B cell (primary cell): ENCODE results near the gene TREM1. TPM values are rescaled to one million over a fixed set of nuclear protein-coding genes. Genes with fewer than 3 reads are reported as not detected.
A peak's percentile ranks its signal among the peaks of the same experiment; 100 is the strongest.

ENCODE experiments used
- ATAC-seq: fragments of 200-7000 bp; cut with Tn5 transposase; one replicate; pipeline ENCODE4 v1.10.0; 2021; ENCODE audit warnings: low read depth, mild to moderate bottlenecking, moderate number of reproducible peaks, moderate library complexity
- CTCF ChIA-PET: fragments of 350-600 bp; sonication (Branson Sonifier 250); formaldehyde crosslinking; loops from one replicate; lab custom pipeline; 2021; ENCODE audit warnings: antibody characterized with exemption, inconsistent platforms; lab: Charles Lee
- POLR2A ChIA-PET: fragments of 350-600 bp; sonication (Branson Sonifier 250); formaldehyde crosslinking; loops from one replicate; lab custom pipeline; 2021; ENCODE audit warnings: antibody characterized with exemption; lab: Charles Lee
- DNase-seq: peaks from one replicate; pipeline ENCODE4 v3.0.0; 2013
- H2AFZ ChIP-seq: 2 replicates; pipeline ENCODE4 v1.6.1; 2012; ENCODE audit warnings: mild to moderate bottlenecking, low read depth, low read length; ENCODE audit not compliant: insufficient read depth, poor library complexity, severe bottlenecking
- H3K27ac ChIP-seq, 2 donors: 1 replicate in 1 of 2; 2 replicates in 1 of 2; pipeline ENCODE4 v1.5.1; 2012 to 2013; ENCODE audit warnings: low read length in 2 of 2, mild to moderate bottlenecking in 2 of 2, moderate library complexity in 1 of 2
- H3K27me3 ChIP-seq, 4 experiments: fragments of 200-600 bp in 1 of 4; sonication (generic) in 1 of 4; replicated peaks in 1 of 4; 1 replicate in 2 of 4; 2 replicates in 2 of 4; pipeline versions ENCODE4 v1.6.1 to v1.7.0; 2013 to 2016; ENCODE audit warnings: low read length in 3 of 4, mild to moderate bottlenecking in 2 of 4, mixed read lengths in 1 of 4, moderate library complexity in 1 of 4; ENCODE audit not compliant: insufficient read depth in 4 of 4, control insufficient read depth in 3 of 4; ENCODE audit errors: control extremely low read depth in 1 of 4
- H3K36me3 ChIP-seq, 2 experiments: replicated peaks in 1 of 2; 1 replicate in 1 of 2; 2 replicates in 1 of 2; pipeline versions ENCODE4 v1.6.1 to v1.7.1; 2013; ENCODE audit warnings: low read length in 1 of 2; ENCODE audit not compliant: insufficient read depth in 2 of 2, control insufficient read depth in 1 of 2; ENCODE audit errors: control extremely low read depth in 1 of 2, extremely low read depth in 1 of 2
- H3K4me1 ChIP-seq, 2 donors: fragments of 200-600 bp in 1 of 2; sonication (generic) in 1 of 2; 1 replicate in 1 of 2; 2 replicates in 1 of 2; pipeline versions ENCODE4 v1.5.1 to v1.6.1; 2013 to 2017; ENCODE audit warnings: low read length in 2 of 2; ENCODE audit not compliant: control insufficient read depth in 2 of 2, insufficient read depth in 2 of 2
- H3K4me2 ChIP-seq: replicated peaks from 2 replicates; pipeline ENCODE3; 2012; ENCODE audit warnings: mild to moderate bottlenecking, low read depth, low read length; ENCODE audit not compliant: poor library complexity, severe bottlenecking
- H3K4me3 ChIP-seq, 5 experiments: fragments of 200-600 bp in 1 of 5; sonication (generic) in 1 of 5; 1 replicate in 3 of 5; 2 replicates in 2 of 5; pipeline versions ENCODE4 v1.5.1 to v1.7.0; 2011 to 2016; ENCODE audit warnings: low read length in 4 of 5, mild to moderate bottlenecking in 4 of 5, low read depth in 2 of 5, control low read depth in 1 of 5, moderate library complexity in 1 of 5; ENCODE audit not compliant: insufficient read depth in 1 of 5; ENCODE audit errors: control extremely low read depth in 1 of 5, extremely low read depth in 1 of 5
- H3K79me2 ChIP-seq: fragments of 200-600 bp; sonication (generic); one replicate; pipeline ENCODE4 v1.6.0; 2016; ENCODE audit warnings: low read length; ENCODE audit not compliant: control insufficient read depth, insufficient read depth
- H3K9ac ChIP-seq: fragments of 200-600 bp; sonication (generic); 2 replicates; pipeline ENCODE4 v1.6.1; 2017; ENCODE audit warnings: mild to moderate bottlenecking, low read length, moderate library complexity
- H3K9me3 ChIP-seq, 3 donors: one replicate each; pipeline versions ENCODE4 v1.6.1 to v1.7.1; 2013; ENCODE audit warnings: low read length in 2 of 3; ENCODE audit not compliant: control insufficient read depth in 2 of 3, insufficient read depth in 1 of 3; ENCODE audit errors: control extremely low read depth in 1 of 3
- H4K20me1 ChIP-seq: 2 replicates; pipeline ENCODE4 v1.6.0; 2012; ENCODE audit warnings: mild to moderate bottlenecking, low read length; ENCODE audit not compliant: insufficient read depth, control insufficient read depth, poor library complexity, severe bottlenecking
- H3K27ac Mint-ChIP-seq: one replicate; pipeline ENCODE4 v1.8.0; 2021; ENCODE audit warnings: mixed read lengths
- H3K27me3 Mint-ChIP-seq: one replicate; pipeline ENCODE4 v1.8.0; 2021; ENCODE audit warnings: mixed read lengths
- H3K4me1 Mint-ChIP-seq: one replicate; pipeline ENCODE4 v1.8.0; 2021; ENCODE audit warnings: mixed read lengths
- H3K4me3 Mint-ChIP-seq: one replicate; pipeline ENCODE4 v1.8.0; 2021; ENCODE audit warnings: mixed read lengths
- H3K9me3 Mint-ChIP-seq: one replicate; pipeline ENCODE4 v1.8.0; 2022; ENCODE audit warnings: mixed read lengths; ENCODE audit not compliant: insufficient read depth
- EZH2 ChIP-seq: IDR thresholded peaks from 2 replicates; pipeline ENCODE4 v1.6.1; 2012; ENCODE audit warnings: borderline replicate concordance, low read depth, mild to moderate bottlenecking, moderate library complexity, low read length; ENCODE audit not compliant: insufficient read depth, poor library complexity, severe bottlenecking
- WGBS: methylation state at CpG from one replicate; pipeline ENCODE4 v1.1.5; 2013; ENCODE audit warnings: missing lambda C conversion rate; ENCODE audit not compliant: insufficient coverage; 5-methylcytosine and 5-hydroxymethylcytosine counted together
- intact Hi-C: fragments of 100-400 bp; cut with micrococcal nuclease; formaldehyde crosslinking; loops from one replicate; pipeline ENCODE4 v1.10.0; 2022
- polyA plus RNA-seq: library from polyadenylated mRNA; depleted of rRNA; stranded (reverse); fragments of >200 nt; gene quantifications from 2 replicates; pipeline ENCODE4 v1.2.3, GENCODE V29; 2012
- total RNA-seq, 2 donors: library from RNA; stranded (reverse); fragments of 120-200 nt in 1 of 2; gene quantifications; 1 replicate in 1 of 2; 2 replicates in 1 of 2; pipeline versions ENCODE4 v1.2.3 to v1.2.4, GENCODE V29; 2013 to 2022
- TF ChIP-seq, protein P1 (sequence below): fragments of 200-600 bp; IDR thresholded peaks from one replicate; pipeline ENCODE4 v1.8.0; 2022; ENCODE audit warnings: antibody characterized with exemption, mild to moderate bottlenecking

TREM1 gene
- total and polyA plus RNA-seq, 2 donors (not counting 1 experiment from before 2014, with no cell fraction given): 1.9 TPM; not detected in 1

DNA sequence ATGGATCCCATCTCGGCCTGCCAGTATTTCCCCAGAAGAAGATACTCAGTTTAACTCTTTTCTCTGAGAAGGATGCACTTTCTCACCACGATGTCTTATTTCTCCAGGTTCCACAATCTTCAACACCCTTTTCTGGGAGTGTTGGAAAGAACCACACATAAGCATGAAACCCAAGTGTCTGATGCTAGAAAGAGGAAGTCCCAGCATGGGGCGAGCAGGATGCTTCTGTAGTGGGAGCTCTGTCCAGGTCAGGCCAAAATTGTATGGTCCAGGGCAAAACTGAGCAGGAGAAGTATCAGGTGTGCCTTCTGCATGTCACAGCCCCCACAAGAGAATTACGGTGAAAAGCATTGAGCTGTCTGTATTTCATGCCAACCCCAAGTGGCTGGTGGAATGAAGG is 11.0 kb downstream of the TREM1 start:
- Histone ChIP-seq H3K9me3 (no peaks in the 10 kb centered on the region), H2AFZ (no peak overlapping the region), H3K4me2 (peak overlapping the region; percentile 27), H3K36me3 (no peaks in the 10 kb centered on the region), H3K27me3 (no peaks in the 10 kb centered on the region), H3K4me3 (no peak overlapping the region), H3K27ac (no peak overlapping the region), H4K20me1 (no peaks in the 10 kb centered on the region), H3K9ac (no peak overlapping the region), H3K79me2 (no peaks in the 10 kb centered on the region), H3K4me1 (peaks cover 47 to 69% of the 10 kb centered on the region in 2 donors)
- Mint-ChIP-seq H3K4me1 (peaks cover 61% of the 10 kb centered on the region), H3K27ac (no peak overlapping the region), H3K27me3 (no peaks in the 10 kb centered on the region), H3K4me3 (no peak overlapping the region), H3K9me3 (no peaks in the 10 kb centered on the region)
- DNase-seq: no peak
- intact Hi-C loops: loop anchor here (10.0 kb wide), 1 partner anchor 201 kb away; the partner anchor contains the start of genes NFYA and OARD1
- ChIA-PET POLR2A (no interaction called here), CTCF (interaction anchor here (4.1 kb wide), 1 partner anchor 31 kb away, joined by 29 read pairs; no protein-coding TSS in a partner anchor)
- no peak for ATAC-seq
- WGBS: 84% methylated on average over 3 of the region's 4 CpGs
- TF ChIP-seq EZH2: no peak
- TF ChIP-seq, protein P1, sequence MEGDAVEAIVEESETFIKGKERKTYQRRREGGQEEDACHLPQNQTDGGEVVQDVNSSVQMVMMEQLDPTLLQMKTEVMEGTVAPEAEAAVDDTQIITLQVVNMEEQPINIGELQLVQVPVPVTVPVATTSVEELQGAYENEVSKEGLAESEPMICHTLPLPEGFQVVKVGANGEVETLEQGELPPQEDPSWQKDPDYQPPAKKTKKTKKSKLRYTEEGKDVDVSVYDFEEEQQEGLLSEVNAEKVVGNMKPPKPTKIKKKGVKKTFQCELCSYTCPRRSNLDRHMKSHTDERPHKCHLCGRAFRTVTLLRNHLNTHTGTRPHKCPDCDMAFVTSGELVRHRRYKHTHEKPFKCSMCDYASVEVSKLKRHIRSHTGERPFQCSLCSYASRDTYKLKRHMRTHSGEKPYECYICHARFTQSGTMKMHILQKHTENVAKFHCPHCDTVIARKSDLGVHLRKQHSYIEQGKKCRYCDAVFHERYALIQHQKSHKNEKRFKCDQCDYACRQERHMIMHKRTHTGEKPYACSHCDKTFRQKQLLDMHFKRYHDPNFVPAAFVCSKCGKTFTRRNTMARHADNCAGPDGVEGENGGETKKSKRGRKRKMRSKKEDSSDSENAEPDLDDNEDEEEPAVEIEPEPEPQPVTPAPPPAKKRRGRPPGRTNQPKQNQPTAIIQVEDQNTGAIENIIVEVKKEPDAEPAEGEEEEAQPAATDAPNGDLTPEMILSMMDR: no peak

DNA sequence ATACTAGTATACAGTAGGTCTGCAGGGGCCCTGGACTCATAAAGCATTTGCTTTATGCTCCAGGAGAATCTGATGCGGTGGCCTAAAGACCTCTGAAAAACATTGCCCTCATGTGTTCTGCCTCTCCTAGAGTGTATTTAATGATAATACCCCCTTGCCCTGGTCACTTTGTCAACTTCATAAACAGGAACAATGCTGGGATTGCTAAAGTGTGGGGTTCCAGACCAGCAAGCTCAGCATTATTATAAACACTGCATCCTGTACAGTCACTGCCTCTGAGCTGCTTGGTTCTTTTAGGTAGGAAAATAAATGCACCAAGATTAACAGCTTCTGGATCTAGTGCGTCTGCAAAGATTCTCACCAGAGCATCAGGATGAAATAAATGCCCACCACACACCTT is 12.2 kb downstream of the TREM1 start:
- Histone ChIP-seq H2AFZ (no peak overlapping the region), H3K36me3 (no peaks in the 10 kb centered on the region), H3K79me2 (no peaks in the 10 kb centered on the region), H3K4me2 (peak overlapping the region; percentile 27), H3K9ac (no peak overlapping the region), H3K9me3 (no peaks in the 10 kb centered on the region), H4K20me1 (no peaks in the 10 kb centered on the region), H3K27me3 (no peaks in the 10 kb centered on the region), H3K4me1 (peaks cover 44 to 65% of the 10 kb centered on the region in 2 donors), H3K27ac (peak overlapping the region in 1 of 2 donors; percentile 19), H3K4me3 (no peak overlapping the region)
- CTCF ChIA-PET: interaction anchor here (1.0 to 1.2 kb wide), 2 partner anchors 179 to 182 kb away, joined by 3 read pairs; no protein-coding TSS in a partner anchor
- 80% methylated on average over 1 of the region's 2 CpGs for WGBS
- Mint-ChIP-seq H3K4me3 (peak overlapping the region; percentile 30), H3K4me1 (peaks cover 59% of the 10 kb centered on the region), H3K9me3 (no peaks in the 10 kb centered on the region), H3K27ac (peak overlapping the region; percentile 17), H3K27me3 (no peaks in the 10 kb centered on the region)
- POLR2A ChIA-PET: no interaction called here
- no peak for ATAC-seq
- DNase-seq: no peak
- no peak for TF ChIP-seq EZH2
- TF ChIP-seq, protein P1: no peak
- intact Hi-C loops: loop anchor here (10.0 kb wide), 1 partner anchor 199 kb away; the partner anchor contains the start of genes NFYA and OARD1
